OCI-LY3 (cell line): ENCODE measurements around the gene PTPRN2.

Source experiments
- H2AFZ ChIP-seq: fragments of 200-600, 300-600 bp; shearing (Covaris generic); 2 replicates; pipeline ENCODE4 v1.6.0; 2014; ENCODE audit warnings: antibody characterized with exemption, low read depth, low read length
- H3K27ac ChIP-seq: fragments of 200-600, 300-600 bp; sonication (generic); 2 replicates; pipeline ENCODE4 v1.5.1; 2014; ENCODE audit warnings: mild to moderate bottlenecking, low read length, moderate library complexity, mixed read lengths
- H3K27me3 ChIP-seq: fragments of 200-600, 300-600 bp; sonication (generic); 2 replicates; pipeline ENCODE4 v1.6.1; 2014; ENCODE audit warnings: low read depth, low read length, mixed read lengths
- H3K36me3 ChIP-seq: fragments of 200-600, 300-600 bp; sonication (generic); replicated peaks from 2 replicates; pipeline ENCODE3; 2014; ENCODE audit warnings: low read depth, low read length, mixed read lengths
- H3K4me1 ChIP-seq: fragments of 300-600, 200-600 bp; sonication (generic); 2 replicates; pipeline ENCODE4 v1.6.1; 2014; ENCODE audit warnings: low read length, mixed read lengths
- H3K4me2 ChIP-seq: fragments of 200-600, 300-600 bp; sonication (generic); 2 replicates; pipeline ENCODE4 v1.6.1; 2014; ENCODE audit warnings: low read length, mixed read lengths
- H3K4me3 ChIP-seq: fragments of 300-600, 200-600 bp; sonication (generic); 2 replicates; pipeline ENCODE4 v1.5.1; 2014; ENCODE audit warnings: antibody characterized with exemption, mild to moderate bottlenecking, low read length, moderate library complexity
- H3K79me2 ChIP-seq: fragments of 300-600, 200-600 bp; shearing (Covaris generic); 2 replicates; pipeline ENCODE4 v1.6.1; 2014; ENCODE audit warnings: mild to moderate bottlenecking, low read length, mixed read lengths
- H3K9ac ChIP-seq: fragments of 300-600, 200-600 bp; shearing (Covaris generic); 2 replicates; pipeline ENCODE4 v1.6.0; 2014; ENCODE audit warnings: mild to moderate bottlenecking, low read length, moderate library complexity
- H3K9me3 ChIP-seq: fragments of 200-600, 300-600 bp; shearing (Covaris generic); 2 replicates; pipeline ENCODE4 v1.6.1; 2014; ENCODE audit warnings: low read length, mixed read lengths; ENCODE audit not compliant: insufficient read depth
- H4K20me1 ChIP-seq: fragments of 200-600, 300-600 bp; sonication (generic); 2 replicates; pipeline ENCODE4 v1.6.1; 2016; ENCODE audit warnings: low read length, mixed read lengths; ENCODE audit not compliant: insufficient read depth
- EZH2phosphoT487 ChIP-seq: fragments of 200-600 bp; shearing (Covaris generic); IDR thresholded peaks from 2 replicates; pipeline ENCODE4 v1.6.1; 2018; ENCODE audit warnings: antibody characterized with exemption, mixed run types, low read depth
- TF ChIP-seq, protein P1 (sequence below): fragments of 200-600, 300-600 bp; sonication (generic); IDR thresholded peaks from 2 replicates; pipeline ENCODE4 v1.5.1; 2014; ENCODE audit warnings: antibody characterized with exemption, low read length, low read depth

Gene PTPRN2

DNA sequence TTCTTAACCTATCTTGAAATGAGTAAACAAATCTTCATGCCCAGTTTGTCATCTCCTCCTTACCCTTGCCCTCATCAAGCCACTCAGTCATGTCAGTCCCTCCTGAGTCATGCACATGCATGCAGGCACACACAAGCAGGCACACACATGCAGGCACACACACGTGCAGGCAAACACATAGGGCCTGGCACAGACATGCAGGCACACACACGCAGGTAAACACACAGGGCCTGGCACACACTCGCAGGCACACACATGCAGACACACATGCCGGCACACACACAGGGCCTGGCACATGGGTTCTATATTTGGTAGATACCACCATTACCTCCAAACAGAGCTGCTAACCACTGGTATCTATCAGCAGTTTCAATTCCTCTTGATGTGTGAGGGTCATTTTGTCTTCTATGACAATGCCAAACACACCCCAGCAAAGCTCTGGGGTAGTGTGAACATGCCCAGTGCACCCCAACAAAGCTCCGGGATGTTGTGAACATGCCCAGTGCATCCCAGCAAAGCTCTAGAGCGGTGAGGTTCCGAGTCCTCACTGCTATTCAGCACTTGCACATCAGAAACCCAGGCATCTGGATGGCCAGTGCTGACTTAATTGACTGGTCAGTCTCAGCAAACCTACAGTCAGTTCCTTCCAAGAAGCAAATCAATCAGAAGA, 563.8 kb downstream of the PTPRN2 start:
- H3K9ac ChIP-seq, result no peak overlapping the region
- TF ChIP-seq, protein P1, sequence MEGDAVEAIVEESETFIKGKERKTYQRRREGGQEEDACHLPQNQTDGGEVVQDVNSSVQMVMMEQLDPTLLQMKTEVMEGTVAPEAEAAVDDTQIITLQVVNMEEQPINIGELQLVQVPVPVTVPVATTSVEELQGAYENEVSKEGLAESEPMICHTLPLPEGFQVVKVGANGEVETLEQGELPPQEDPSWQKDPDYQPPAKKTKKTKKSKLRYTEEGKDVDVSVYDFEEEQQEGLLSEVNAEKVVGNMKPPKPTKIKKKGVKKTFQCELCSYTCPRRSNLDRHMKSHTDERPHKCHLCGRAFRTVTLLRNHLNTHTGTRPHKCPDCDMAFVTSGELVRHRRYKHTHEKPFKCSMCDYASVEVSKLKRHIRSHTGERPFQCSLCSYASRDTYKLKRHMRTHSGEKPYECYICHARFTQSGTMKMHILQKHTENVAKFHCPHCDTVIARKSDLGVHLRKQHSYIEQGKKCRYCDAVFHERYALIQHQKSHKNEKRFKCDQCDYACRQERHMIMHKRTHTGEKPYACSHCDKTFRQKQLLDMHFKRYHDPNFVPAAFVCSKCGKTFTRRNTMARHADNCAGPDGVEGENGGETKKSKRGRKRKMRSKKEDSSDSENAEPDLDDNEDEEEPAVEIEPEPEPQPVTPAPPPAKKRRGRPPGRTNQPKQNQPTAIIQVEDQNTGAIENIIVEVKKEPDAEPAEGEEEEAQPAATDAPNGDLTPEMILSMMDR, result no peak
- TF ChIP-seq EZH2phosphoT487, result no peak

DNA sequence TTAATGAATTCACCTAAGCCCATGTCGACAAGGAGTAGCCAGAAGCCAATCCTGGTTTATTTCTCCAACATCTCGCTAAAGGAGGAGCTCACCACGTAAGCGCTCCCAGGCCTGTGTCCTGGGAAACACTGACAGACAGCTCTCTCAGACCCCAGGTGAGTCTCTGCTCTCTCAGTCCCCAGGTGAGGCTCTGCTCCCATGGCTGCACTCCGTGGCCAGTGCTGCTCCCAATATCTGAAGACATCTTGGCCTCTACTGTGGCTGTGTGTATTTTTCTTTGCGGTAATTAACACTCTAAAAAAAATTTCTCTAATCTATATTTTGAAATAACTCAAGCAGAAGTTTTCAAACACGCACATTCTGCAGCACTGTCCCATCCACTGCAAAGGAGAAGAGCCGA, 564.5 kb downstream of the PTPRN2 start:
- Histone ChIP-seq H3K4me3 (no peak overlapping the region), H3K79me2 (no peaks in the 10 kb centered on the region), H3K4me2 (no peak overlapping the region), H2AFZ (no peak overlapping the region), H3K9me3 (peaks cover 5% of the 10 kb centered on the region; the same call in 1 of the 2 replicates), H3K36me3 (no peaks in the 10 kb centered on the region), H4K20me1 (no peaks in the 10 kb centered on the region), H3K4me1 (no peaks in the 10 kb centered on the region), H3K9ac (no peak overlapping the region), H3K27ac (no peak overlapping the region), H3K27me3 (no peaks in the 10 kb centered on the region)
- TF ChIP-seq, protein P1, result no peak
- no peak for TF ChIP-seq EZH2phosphoT487

More for the DNA sequence above, 563.8 kb downstream of the PTPRN2 start:
- no peak overlapping the region for H3K27ac ChIP-seq
- no peak overlapping the region for H3K4me2 ChIP-seq
- no peak overlapping the region for H2AFZ ChIP-seq
- H3K4me1 ChIP-seq, result no peaks in the 10 kb centered on the region
- no peak overlapping the region for H3K4me3 ChIP-seq
- no peaks in the 10 kb centered on the region for H3K36me3 ChIP-seq
- H3K79me2 ChIP-seq, result no peaks in the 10 kb centered on the region
- H3K27me3 ChIP-seq, result no peaks in the 10 kb centered on the region
- H3K9me3 ChIP-seq, result peaks cover 5% of the 10 kb centered on the region; the same call in 1 of the 2 replicates
- H4K20me1 ChIP-seq, result no peaks in the 10 kb centered on the region

DNA sequence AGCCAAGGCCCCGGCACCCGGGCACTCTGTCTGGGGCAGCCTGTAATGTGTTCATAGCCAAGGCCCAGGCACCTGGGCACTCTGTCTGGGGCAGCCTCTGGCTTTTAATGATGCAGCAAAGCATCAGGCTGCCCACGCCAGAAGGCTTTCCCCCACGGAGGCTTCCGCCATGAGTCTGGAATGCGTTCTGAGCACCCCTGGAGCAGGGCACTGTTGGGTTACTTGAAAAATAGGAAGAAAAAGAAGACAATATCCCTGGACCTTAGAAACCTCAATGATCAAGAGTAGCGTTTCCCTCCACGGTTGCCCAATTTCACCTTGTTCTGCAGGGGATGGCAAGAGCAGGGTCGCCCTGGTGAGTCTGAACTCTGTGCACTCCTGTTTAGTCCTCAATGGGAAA, 565.0 kb downstream of the PTPRN2 start:
- no peak overlapping the region for H3K4me2 ChIP-seq
- no peaks in the 10 kb centered on the region for H3K79me2 ChIP-seq
- H3K9me3 ChIP-seq, result peaks cover 5% of the 10 kb centered on the region; the same call in 1 of the 2 replicates
- no peak overlapping the region for H3K27ac ChIP-seq
- no peak overlapping the region for H3K4me3 ChIP-seq
- H2AFZ ChIP-seq, result no peak overlapping the region
- no peak overlapping the region for H3K9ac ChIP-seq
- H3K36me3 ChIP-seq, result no peaks in the 10 kb centered on the region
- no peaks in the 10 kb centered on the region for H4K20me1 ChIP-seq
- no peaks in the 10 kb centered on the region for H3K27me3 ChIP-seq
- TF ChIP-seq, protein P1, result no peak
- no peak for TF ChIP-seq EZH2phosphoT487
- H3K4me1 ChIP-seq, result no peaks in the 10 kb centered on the region

DNA sequence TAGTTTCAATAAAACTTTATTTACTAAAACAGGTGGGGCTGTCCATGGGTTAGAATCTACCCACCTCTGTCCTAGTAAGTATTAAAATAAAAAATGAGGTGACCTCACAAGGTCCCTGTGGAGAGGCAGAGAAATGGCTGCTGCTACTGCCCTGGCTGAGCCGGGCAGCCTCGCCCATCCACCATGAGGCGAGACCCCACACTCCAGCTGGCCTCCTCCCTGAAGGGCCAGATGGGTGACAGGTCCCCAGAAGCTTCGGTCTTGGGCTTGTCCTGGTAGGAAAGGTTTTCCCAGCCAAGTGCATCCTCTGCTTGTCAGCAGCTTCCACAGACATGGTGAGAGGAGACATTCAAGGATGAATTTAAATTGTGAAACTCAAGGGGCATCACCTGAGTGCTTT, 565.8 kb downstream of the PTPRN2 start:
- Histone ChIP-seq H3K27ac (no peak overlapping the region), H3K36me3 (no peaks in the 10 kb centered on the region), H3K9me3 (peaks cover 5% of the 10 kb centered on the region; the same call in 1 of the 2 replicates), H3K4me1 (no peaks in the 10 kb centered on the region), H2AFZ (no peak overlapping the region), H3K27me3 (no peaks in the 10 kb centered on the region), H3K79me2 (no peaks in the 10 kb centered on the region), H4K20me1 (no peaks in the 10 kb centered on the region), H3K9ac (no peak overlapping the region), H3K4me2 (no peak overlapping the region), H3K4me3 (no peak overlapping the region)
- no peak for TF ChIP-seq EZH2phosphoT487
- TF ChIP-seq, protein P1, result no peak
